HG02610 (cell line): Measurements from ENCODE around the gene PCDHB3.
"Not testable (repeated sequence)": the region's sequence is repeated elsewhere in the genome, so short reads cannot be mapped to it uniquely, and the experiment has no call there.

Experiments used
- ATAC-seq: cut with Tn5 transposase; IDR thresholded peaks from one replicate; pipeline ENCODE4 v1.9.1; 2021; ENCODE audit warnings: mild to moderate bottlenecking, moderate library complexity; ENCODE audit not compliant: unreplicated experiment

PCDHB3 gene

DNA sequence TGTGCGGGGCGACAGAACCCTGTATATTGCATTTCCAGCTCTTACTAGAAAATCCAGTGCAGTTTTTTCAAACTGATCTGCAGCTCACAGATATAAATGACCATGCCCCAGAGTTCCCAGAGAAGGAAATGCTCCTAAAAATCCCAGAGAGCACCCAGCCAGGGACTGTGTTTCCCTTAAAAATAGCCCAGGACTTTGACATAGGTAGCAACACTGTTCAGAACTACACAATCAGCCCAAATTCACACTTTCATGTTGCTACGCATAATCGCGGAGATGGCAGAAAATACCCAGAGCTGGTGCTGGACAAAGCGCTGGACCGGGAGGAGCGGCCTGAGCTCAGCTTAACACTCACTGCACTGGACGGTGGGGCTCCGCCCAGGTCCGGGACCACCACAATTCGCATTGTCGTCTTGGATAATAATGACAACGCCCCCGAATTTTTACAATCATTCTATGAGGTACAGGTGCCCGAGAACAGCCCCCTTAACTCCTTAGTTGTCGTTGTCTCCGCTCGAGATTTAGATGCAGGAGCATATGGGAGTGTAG is 35.5 kb downstream of the PCDHB3 start:
- ATAC-seq: no peak

DNA sequence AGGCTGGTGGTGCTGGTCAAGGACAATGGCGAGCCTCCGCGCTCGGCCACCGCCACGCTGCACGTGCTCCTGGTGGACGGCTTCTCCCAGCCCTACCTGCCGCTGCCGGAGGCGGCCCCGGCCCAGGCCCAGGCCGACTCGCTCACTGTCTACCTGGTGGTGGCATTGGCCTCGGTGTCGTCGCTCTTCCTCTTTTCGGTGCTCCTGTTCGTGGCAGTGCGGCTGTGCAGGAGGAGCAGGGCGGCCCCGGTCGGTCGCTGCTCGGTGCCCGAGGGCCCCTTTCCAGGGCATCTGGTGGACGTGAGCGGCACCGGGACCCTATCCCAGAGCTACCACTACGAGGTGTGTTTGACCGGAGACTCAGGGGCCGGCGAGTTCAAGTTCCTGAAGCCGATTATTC is 37.1 kb downstream of the PCDHB3 start:
- ATAC-seq: not testable (repeated sequence)

DNA sequence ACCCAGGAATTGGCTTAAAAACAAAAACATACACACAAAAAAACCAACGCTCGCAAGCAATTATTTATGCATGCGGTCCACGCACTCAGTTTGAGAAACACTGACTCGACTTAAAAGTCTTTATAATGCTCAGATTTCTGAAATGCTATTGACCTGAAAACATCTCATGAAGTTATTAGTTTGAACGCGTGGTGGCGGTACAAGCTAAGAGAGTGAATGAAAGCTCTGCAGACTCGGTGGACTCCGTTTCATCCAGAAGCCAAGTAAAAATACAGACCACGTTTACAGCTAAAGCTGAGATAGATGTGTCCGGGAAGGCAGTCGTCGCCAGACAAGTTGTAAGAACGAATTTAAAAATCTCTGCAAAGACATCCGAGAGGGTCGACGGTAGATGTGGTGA is 49.5 kb downstream of the PCDHB3 start, which contains the start of gene PCDHB6:
Gene PCDHB6, plus strand, starts transcription at position 246 of the 400 bp plus-strand sequence. CDS start 201 bp downstream, outside the sequence.
- ATAC-seq: no peak

- ATAC-seq: no peak
Observed at GRCh38 chr5:141150224-141150992, 50.1 kb downstream of the PCDHB3 start.

GRCh38 chr5:141150993-141151325 is 50.7 kb downstream of the PCDHB3 start:
- no peak for ATAC-seq

GRCh38 chr5:141151632-141152031 is 51.4 kb downstream of the PCDHB3 start:
- not testable (repeated sequence) for ATAC-seq

- ATAC-seq: not testable (repeated sequence)
Observed at GRCh38 chr5:141152096-141152495, 51.8 kb downstream of the PCDHB3 start.
